SK-N-SH (cell line): ENCODE results near the gene MYH16.

Experiments used
- CTCF ChIP-seq: fragments of 200-600 bp; sonication (generic); IDR thresholded peaks from 2 replicates; pipeline ENCODE4 v1.6.1; 2017; ENCODE audit warnings: antibody characterized with exemption, mild to moderate bottlenecking, moderate library complexity
- MAX ChIP-seq: IDR thresholded peaks from 2 replicates; pipeline ENCODE4 v1.4.0; 2012; ENCODE audit warnings: low read depth
- TAF1 ChIP-seq: IDR thresholded peaks from 2 replicates; pipeline ENCODE4 v1.6.1; 2012; ENCODE audit warnings: low read depth, mild to moderate bottlenecking, low read length, moderate library complexity, borderline replicate concordance

GRCh38 chr7:99278180-99278579, 5.5 kb downstream of the MYH16 start:
- no peak for TF ChIP-seq TAF1
- no peak for TF ChIP-seq CTCF
- TF ChIP-seq MAX: no peak
